ENCODE measurements around the gene VPS35L. TPM values are rescaled to one million over a fixed set of nuclear protein-coding genes. Genes with fewer than 3 reads are reported as not detected.
A peak's percentile ranks its signal among the peaks of the same experiment; 100 is the strongest.

Gene VPS35L
- total and polyA plus RNA-seq, 2 of the 13 experiments (the other 11 are each of a cell fraction or from before 2014, with no cell fraction given) = 1.4 to 1.6 TPM

DNA sequence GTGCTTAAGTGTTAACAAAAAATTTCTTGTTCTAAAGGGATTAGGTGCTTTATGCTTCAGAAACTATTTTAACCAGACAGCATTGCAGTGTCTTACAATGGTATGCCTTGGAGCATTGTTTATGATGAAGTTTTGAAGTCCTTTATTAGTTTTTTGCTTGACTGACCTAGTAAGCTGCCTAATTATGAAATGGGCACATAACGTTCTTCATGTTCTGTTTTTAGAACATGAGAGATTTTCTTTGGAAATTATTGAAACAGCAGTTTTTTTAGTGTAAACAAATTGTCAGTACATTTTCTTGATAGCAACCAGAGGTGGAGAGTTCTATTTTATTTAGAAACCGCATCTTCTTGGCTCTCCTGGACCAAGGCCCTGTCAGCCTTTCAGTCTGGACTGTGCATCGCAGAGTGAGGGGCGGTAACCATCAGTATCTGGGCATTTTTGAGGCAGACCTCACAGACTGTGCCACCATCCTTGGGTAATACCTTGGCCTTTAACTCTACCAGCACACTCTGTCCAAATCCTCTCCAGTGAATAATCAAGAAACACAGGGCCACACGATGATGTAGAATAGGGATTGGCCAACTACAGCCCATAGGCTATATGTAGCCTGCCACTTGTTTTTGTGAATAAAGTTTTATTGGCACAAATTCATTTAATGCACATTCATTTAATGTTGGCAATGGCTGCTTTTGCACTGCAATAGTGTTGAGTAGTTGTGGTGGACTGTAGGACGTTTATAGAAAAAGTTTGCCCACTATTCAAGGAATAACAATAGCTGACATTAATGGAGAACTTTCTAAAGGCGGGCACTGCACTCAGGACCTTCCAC is 81.1 kb downstream of the VPS35L start:
- H3K4me2 ChIP-seq (ENCODE audit: low read depth, low read length) = no peak overlapping the region
- WGBS (ENCODE audit: low lambda C conversion rate) = 45% methylated on average over 7 of the region's 7 CpGs
- H3K79me2 ChIP-seq (ENCODE audit: insufficient read depth, low read length) = no peaks in the 10 kb centered on the region
- H2AFZ ChIP-seq (ENCODE audit: low read length) = no peak overlapping the region
- in situ Hi-C loops (cut with HindIII; ENCODE audit: extremely low pct_ligation_motif_present, low pct_unique_long_range_greater_than_20kb) (no loop called here), intact Hi-C loops (cut with micrococcal nuclease; ENCODE audit: unreplicated experiment) (no loop called here)
- H4K20me1 ChIP-seq (ENCODE audit: insufficient read depth, low read length) = no peaks in the 10 kb centered on the region
- H3K9ac ChIP-seq (ENCODE audit: insufficient read depth, low read depth, low read length) = no peak overlapping the region
- H3K27ac ChIP-seq (ENCODE audit: extremely low read length, insufficient read depth, low read length) = no peak overlapping the region
- no peaks in the 10 kb centered on the region for H3K36me3 ChIP-seq (replicated peaks in 1 of 2; ENCODE audit: control insufficient read depth in 1 of 2, insufficient read depth in 2 of 2, low read length in 2 of 2)
- H3K27me3 ChIP-seq (ENCODE audit: control insufficient read depth in 1 of 2, insufficient read depth in 2 of 2, low read length in 2 of 2) = no peaks in the 10 kb centered on the region
- FAIRE-seq (peak; percentile 23), DNase-seq (ENCODE audit: low spot score) (no peak), ATAC-seq (no peak)
- no TSS peak for BruUV-seq (replicated peaks)
- no peak overlapping the region for H3K4me3 ChIP-seq (replicated peaks in 1 of 3; ENCODE audit: insufficient read depth in 1 of 3, low read depth in 2 of 3, low read length in 3 of 3)
- no peak for TF ChIP-seq CEBPB (IDR thresholded peaks at IDR 0.05; ENCODE audit: borderline replicate concordance, low read depth, low read length)
- TF ChIP-seq, protein P1, sequence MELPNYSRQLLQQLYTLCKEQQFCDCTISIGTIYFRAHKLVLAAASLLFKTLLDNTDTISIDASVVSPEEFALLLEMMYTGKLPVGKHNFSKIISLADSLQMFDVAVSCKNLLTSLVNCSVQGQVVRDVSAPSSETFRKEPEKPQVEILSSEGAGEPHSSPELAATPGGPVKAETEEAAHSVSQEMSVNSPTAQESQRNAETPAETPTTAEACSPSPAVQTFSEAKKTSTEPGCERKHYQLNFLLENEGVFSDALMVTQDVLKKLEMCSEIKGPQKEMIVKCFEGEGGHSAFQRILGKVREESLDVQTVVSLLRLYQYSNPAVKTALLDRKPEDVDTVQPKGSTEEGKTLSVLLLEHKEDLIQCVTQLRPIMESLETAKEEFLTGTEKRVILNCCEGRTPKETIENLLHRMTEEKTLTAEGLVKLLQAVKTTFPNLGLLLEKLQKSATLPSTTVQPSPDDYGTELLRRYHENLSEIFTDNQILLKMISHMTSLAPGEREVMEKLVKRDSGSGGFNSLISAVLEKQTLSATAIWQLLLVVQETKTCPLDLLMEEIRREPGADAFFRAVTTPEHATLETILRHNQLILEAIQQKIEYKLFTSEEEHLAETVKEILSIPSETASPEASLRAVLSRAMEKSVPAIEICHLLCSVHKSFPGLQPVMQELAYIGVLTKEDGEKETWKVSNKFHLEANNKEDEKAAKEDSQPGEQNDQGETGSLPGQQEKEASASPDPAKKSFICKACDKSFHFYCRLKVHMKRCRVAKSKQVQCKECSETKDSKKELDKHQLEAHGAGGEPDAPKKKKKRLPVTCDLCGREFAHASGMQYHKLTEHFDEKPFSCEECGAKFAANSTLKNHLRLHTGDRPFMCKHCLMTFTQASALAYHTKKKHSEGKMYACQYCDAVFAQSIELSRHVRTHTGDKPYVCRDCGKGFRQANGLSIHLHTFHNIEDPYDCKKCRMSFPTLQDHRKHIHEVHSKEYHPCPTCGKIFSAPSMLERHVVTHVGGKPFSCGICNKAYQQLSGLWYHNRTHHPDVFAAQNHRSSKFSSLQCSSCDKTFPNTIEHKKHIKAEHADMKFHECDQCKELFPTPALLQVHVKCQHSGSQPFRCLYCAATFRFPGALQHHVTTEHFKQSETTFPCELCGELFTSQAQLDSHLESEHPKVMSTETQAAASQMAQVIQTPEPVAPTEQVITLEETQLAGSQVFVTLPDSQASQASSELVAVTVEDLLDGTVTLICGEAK (IDR thresholded peaks at IDR 0.05) = no peak
- TF ChIP-seq, protein P1 (CRISPR knock-in tag; IDR thresholded peaks at IDR 0.05) = peak; percentile 27; the same call in 1 of the 2 replicates
- CTCF ChIA-PET (ENCODE audit: low intra/inter-chr PET ratio, low total read pairs) = no interaction called here
- POLR2A ChIA-PET = no interaction called here
- H3K9me3 ChIP-seq (ENCODE audit: low read length) = no peaks in the 10 kb centered on the region
- H3K4me1 ChIP-seq (ENCODE audit: insufficient read depth, low read length) = no peaks in the 10 kb centered on the region

Measured in HepG2 (cell line).